ENCODE results near the gene TUT1. TPM values are rescaled to one million over a fixed set of nuclear protein-coding genes. Genes with fewer than 3 reads are reported as not detected.
"Not testable (repeated sequence)": the region's sequence is repeated elsewhere in the genome, so short reads cannot be mapped to it uniquely, and the experiment has no call there.

The TUT1 gene
- total RNA-seq, 1 donor from 2014 or later, result 9.5 TPM

- Histone ChIP-seq H3K4me3 (ENCODE audit: low read depth, low read length) (no peak overlapping the region), H3K27me3 (ENCODE audit: control insufficient read depth, insufficient read depth, low read length) (no peaks in the 10 kb centered on the region), H3K36me3 (ENCODE audit: control insufficient read depth, insufficient read depth, low read length) (peaks cover 23% of the 10 kb centered on the region)
- no peak for TF ChIP-seq CTCF (IDR thresholded peaks at IDR 0.05; ENCODE audit: insufficient read depth, low read length, severe bottlenecking)
- FAIRE-seq (no peak), DNase-seq (ENCODE audit: low read depth) (no peak)
Measured at GRCh38 chr11:62565100-62565802, 26.1 kb downstream of the TUT1 start.

- not testable (repeated sequence) for DNase-seq (ENCODE audit: low read depth); FAIRE-seq; H3K4me3 ChIP-seq (ENCODE audit: low read depth, low read length); H3K27me3 ChIP-seq (ENCODE audit: control insufficient read depth, insufficient read depth, low read length)
- H3K36me3 ChIP-seq (ENCODE audit: control insufficient read depth, insufficient read depth, low read length), result peaks cover 15% of the 10 kb centered on the region
Measured at GRCh38 chr11:62561677-62562230, 29.6 kb downstream of the TUT1 start.

- Histone ChIP-seq H3K27me3 (ENCODE audit: control insufficient read depth, insufficient read depth, low read length) (no peaks in the 10 kb centered on the region), H3K36me3 (ENCODE audit: control insufficient read depth, insufficient read depth, low read length) (peaks cover 10% of the 10 kb centered on the region), H3K4me3 (ENCODE audit: low read depth, low read length) (no peak overlapping the region)
- DNase-seq (ENCODE audit: low read depth) (peak; percentile 98), FAIRE-seq (no peak)
- TF ChIP-seq CTCF (IDR thresholded peaks at IDR 0.05; ENCODE audit: insufficient read depth, low read length, severe bottlenecking), result peak; percentile 95
Measured at GRCh38 chr11:62560566-62561103, 30.7 kb downstream of the TUT1 start.

- FAIRE-seq; H3K4me3 ChIP-seq (ENCODE audit: low read depth, low read length); H3K27me3 ChIP-seq (ENCODE audit: control insufficient read depth, insufficient read depth, low read length); H3K36me3 ChIP-seq (ENCODE audit: control insufficient read depth, insufficient read depth, low read length): not testable (repeated sequence)
- peak; percentile 32 for DNase-seq (ENCODE audit: low read depth)
Measured at GRCh38 chr11:62559626-62560025, 31.7 kb downstream of the TUT1 start.

- Histone ChIP-seq H3K27me3 (ENCODE audit: control insufficient read depth, insufficient read depth, low read length) (no peaks in the 10 kb centered on the region), H3K36me3 (ENCODE audit: control insufficient read depth, insufficient read depth, low read length) (peaks cover 8% of the 10 kb centered on the region), H3K4me3 (ENCODE audit: low read depth, low read length) (no peak overlapping the region)
- peak; percentile 41 for DNase-seq (ENCODE audit: low read depth)
- FAIRE-seq, result no peak
- TF ChIP-seq CTCF (IDR thresholded peaks at IDR 0.05; ENCODE audit: insufficient read depth, low read length, severe bottlenecking), result no peak
Measured at GRCh38 chr11:62559204-62559603, 32.1 kb downstream of the TUT1 start.

GRCh38 chr11:62558669-62559068, 32.7 kb downstream of the TUT1 start:
- FAIRE-seq (no peak), DNase-seq (ENCODE audit: low read depth) (no peak)
- Histone ChIP-seq H3K4me3 (ENCODE audit: low read depth, low read length) (no peak overlapping the region), H3K36me3 (ENCODE audit: control insufficient read depth, insufficient read depth, low read length) (peaks cover 6% of the 10 kb centered on the region), H3K27me3 (ENCODE audit: control insufficient read depth, insufficient read depth, low read length) (no peaks in the 10 kb centered on the region)
- no peak for TF ChIP-seq CTCF (IDR thresholded peaks at IDR 0.05; ENCODE audit: insufficient read depth, low read length, severe bottlenecking)
